22Rv1 (cell line): Measurements from ENCODE around the gene RNF135.
"Not testable (repeated sequence)": the region's sequence is repeated elsewhere in the genome, so short reads cannot be mapped to it uniquely, and the experiment has no call there.

Experiments used
- H3K27ac ChIP-seq: fragments of 450-650 bp; 2 replicates; pipeline ENCODE4 v1.5.1; 2017
- ZFX ChIP-seq: fragments of 450-650 bp; IDR thresholded peaks from 2 replicates; pipeline ENCODE4 v1.6.1; 2017; ENCODE audit warnings: antibody characterized with exemption, borderline replicate concordance
- TF ChIP-seq, protein P1 (sequence below): fragments of 450-650 bp; IDR thresholded peaks from 2 replicates; pipeline ENCODE4 v1.5.1; 2017; ENCODE audit warnings: mild to moderate bottlenecking

The RNF135 gene

DNA sequence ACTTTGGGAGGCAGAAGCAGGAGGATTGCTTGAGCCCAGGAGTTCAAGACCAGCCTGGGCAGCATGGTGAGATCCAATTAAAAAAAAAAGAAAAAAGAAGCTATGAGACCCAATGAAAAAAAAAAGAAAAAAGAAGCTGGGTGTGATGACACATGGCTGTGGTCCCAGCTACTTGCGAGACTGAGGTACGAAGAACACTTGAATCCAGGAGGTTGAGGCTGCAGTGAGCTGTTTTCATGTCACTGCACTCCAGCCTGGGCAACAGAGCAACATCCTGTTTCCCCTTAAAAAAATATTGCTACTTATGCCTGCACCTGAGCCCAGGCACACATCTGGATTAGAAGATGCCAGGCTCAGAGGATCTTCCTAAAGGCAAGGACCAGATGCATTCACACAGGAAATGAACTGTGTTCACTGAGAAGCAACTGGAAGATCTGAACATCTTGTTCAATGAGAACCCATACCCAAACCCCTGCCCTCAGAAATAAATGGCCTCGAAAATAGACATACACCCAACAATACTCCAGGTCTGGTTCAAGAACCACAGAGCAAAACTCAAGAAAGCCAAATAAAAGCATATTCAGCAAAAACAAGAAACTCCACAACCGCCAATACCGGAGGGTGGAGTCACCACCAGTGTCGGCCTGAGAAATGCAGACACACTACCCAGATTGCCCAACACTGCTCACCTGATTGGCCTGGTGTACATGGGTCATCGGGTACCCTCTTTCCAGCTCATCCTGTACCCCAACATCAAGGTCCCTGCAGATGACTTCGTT lies 4.4 kb downstream of the RNF135 start:
- TF ChIP-seq, protein P1, sequence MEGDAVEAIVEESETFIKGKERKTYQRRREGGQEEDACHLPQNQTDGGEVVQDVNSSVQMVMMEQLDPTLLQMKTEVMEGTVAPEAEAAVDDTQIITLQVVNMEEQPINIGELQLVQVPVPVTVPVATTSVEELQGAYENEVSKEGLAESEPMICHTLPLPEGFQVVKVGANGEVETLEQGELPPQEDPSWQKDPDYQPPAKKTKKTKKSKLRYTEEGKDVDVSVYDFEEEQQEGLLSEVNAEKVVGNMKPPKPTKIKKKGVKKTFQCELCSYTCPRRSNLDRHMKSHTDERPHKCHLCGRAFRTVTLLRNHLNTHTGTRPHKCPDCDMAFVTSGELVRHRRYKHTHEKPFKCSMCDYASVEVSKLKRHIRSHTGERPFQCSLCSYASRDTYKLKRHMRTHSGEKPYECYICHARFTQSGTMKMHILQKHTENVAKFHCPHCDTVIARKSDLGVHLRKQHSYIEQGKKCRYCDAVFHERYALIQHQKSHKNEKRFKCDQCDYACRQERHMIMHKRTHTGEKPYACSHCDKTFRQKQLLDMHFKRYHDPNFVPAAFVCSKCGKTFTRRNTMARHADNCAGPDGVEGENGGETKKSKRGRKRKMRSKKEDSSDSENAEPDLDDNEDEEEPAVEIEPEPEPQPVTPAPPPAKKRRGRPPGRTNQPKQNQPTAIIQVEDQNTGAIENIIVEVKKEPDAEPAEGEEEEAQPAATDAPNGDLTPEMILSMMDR = no peak
- no peak for TF ChIP-seq ZFX
- H3K27ac ChIP-seq = no peak overlapping the region

DNA sequence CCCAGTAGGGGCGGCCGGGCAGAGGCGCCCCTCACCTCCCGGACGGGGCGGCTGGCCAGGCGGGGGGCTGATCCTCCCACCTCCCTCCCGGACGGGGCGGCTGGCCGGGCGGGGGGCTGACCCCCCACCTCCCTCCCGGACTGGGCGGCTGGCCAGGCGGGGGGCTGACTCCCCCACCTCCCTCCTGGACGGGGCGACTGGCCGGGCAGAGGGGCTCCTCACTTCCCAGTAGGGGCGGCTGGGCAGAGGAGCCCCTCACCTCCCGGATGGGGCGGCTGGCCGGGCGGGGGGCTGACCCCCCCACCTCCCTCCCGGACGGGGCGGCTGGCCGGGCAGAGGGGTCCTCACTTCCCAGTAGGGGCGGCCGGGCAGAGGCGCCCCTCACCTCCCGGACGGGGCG lies 9.1 kb downstream of the RNF135 start:
- H3K27ac ChIP-seq = not testable (repeated sequence)

DNA sequence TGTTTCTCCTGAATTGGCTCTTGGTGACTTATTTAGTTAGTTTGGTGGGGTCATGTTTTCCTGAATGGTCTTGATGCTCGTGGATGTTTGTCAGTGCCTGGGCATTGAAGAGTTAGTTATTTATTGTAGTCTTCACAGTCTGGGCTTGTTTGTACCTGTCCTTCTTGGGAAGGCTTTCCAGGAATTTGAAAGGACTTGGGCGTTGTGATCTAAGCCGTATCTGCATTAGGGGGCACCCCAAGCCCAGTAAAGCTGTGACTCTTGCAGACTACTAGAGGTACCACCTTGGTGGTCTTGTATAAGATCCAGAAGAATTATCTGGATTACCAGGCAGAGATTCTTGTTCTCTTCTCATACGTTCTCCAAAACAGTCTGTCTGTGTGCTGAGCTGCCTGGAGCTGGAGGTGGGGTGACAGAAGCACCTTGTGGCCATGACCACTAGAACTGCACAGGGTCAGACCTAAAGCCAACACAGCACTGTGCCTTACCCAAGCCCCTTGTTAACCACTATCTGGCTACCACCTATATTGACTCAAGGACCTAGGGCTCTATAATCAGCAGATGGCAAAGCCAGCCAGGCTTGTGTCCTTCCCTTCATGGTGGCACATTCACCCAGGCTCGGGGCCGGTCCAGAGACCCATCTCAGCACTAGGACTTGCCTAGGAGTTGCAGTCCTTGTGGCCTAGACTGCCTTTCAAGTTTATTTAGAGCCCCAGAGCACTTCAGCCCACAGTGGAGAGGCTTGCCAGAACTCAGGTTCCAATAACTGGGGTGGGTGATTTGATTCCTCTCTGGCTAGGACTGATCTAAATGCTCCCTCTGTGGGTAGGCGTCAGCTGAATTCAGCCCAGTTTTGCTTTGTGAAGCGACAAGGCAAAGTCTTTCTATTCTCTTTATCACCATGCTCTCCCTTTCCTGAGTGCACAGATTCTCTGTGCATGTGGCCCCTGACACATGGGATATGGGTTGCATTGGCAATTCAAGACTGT lies 11.0 kb downstream of the RNF135 start:
- TF ChIP-seq, protein P1 = no peak
- TF ChIP-seq ZFX = no peak
- H3K27ac ChIP-seq = no peak overlapping the region

DNA sequence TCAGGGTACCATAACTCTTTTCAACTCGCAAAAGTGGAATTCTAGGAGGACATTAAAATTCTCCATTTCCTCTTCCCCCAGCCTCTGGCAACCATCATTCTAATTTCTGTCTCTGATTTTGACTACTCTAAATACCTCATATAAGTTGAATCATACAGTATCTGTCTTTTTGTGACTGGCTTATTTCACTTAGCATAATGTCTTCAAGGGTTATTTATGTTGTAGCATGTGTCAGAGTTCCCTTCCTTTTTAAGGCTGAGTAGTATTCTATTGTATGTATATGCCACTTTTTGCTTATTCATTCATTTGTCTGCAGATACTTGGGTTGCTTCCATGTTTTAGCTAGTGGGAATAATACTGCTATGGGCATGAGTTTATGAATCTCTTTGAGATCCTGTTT lies 12.0 kb downstream of the RNF135 start:
- H3K27ac ChIP-seq = no peak overlapping the region
- TF ChIP-seq ZFX = no peak
- TF ChIP-seq, protein P1 = no peak

DNA sequence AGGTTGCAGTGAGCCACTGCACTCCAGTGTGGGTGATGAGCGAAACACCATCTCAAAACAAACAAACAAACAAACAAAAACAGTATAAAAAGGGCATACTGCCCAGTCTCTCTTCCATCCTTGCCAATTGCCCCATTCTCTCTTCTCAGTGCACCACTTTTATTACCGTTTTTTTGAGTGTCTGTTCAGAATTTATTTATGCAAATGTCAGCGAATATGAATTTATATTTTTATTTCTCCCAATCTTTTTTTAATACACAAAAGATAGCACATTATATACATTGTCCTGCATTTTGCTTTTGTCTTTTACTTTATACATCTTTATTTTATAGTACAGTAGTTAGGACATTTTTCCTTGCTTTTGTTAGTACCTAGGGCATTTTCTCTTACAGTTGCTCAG lies 19.6 kb downstream of the RNF135 start:
- no peak for TF ChIP-seq ZFX
- TF ChIP-seq, protein P1 = no peak
- H3K27ac ChIP-seq = no peak overlapping the region

DNA sequence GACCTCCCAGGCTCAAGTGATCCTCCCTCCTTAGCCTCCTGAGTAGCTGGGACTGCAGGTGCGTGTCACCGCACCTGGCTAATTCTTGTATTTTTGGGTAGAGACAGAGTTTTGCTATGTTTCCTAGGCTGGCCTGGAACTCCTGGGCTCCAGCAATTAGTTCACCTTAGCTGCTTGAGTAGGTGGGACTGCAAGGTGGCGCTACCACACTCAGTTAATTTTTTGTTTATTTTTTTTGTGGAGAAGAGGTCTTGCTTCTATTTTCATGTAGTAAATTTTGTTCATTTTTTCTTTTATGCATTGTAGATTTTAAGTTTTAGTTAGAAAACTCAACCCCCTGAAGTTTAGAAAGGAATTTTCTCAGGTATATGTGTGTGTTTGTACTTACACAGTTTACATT lies 21.7 kb downstream of the RNF135 start:
- no peak overlapping the region for H3K27ac ChIP-seq
- no peak for TF ChIP-seq ZFX
- TF ChIP-seq, protein P1 = no peak

DNA sequence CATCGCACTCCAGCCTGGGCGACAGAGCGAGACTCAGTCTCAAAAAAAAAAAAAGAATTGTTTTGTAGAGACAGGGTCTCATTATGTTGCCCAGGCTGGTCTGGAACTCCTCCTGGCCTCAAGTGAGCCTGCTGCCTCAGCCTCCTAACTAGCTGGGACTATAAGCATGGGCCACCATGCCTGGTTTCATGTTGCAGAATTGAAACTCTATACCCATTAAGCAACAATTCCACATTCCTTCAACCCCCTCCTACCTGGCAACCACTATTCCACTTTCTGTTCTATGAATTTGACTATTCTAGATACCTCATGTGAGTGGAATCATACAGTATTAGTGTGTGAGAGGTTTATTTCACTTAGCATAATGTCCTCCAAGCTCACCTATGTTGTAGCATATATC lies 24.5 kb downstream of the RNF135 start:
- H3K27ac ChIP-seq = no peak overlapping the region
- TF ChIP-seq, protein P1 = no peak
- TF ChIP-seq ZFX = no peak
